NCI-H460 (cell line): ENCODE data around the gene EPS8L1. TPM values are rescaled to one million over a fixed set of nuclear protein-coding genes. Genes with fewer than 3 reads are reported as not detected.
"Not testable (repeated sequence)": the region's sequence is repeated elsewhere in the genome, so short reads cannot be mapped to it uniquely, and the experiment has no call there.

Experiments used
- DNase-seq: peaks from one replicate; pipeline ENCODE4 v3.0.0-alpha.2; 2016; ENCODE audit warnings: low read depth; ENCODE audit errors: extremely low read depth
- total RNA-seq: library from RNA; depleted of rRNA; stranded (reverse); fragments of >200 nt; shearing (Covaris generic); gene quantifications from 2 replicates; pipeline ENCODE4 v1.2.3, GENCODE V29; 2014

The EPS8L1 gene
- total RNA-seq, 1 experiment from 2014 or later: 3.9 TPM

DNA sequence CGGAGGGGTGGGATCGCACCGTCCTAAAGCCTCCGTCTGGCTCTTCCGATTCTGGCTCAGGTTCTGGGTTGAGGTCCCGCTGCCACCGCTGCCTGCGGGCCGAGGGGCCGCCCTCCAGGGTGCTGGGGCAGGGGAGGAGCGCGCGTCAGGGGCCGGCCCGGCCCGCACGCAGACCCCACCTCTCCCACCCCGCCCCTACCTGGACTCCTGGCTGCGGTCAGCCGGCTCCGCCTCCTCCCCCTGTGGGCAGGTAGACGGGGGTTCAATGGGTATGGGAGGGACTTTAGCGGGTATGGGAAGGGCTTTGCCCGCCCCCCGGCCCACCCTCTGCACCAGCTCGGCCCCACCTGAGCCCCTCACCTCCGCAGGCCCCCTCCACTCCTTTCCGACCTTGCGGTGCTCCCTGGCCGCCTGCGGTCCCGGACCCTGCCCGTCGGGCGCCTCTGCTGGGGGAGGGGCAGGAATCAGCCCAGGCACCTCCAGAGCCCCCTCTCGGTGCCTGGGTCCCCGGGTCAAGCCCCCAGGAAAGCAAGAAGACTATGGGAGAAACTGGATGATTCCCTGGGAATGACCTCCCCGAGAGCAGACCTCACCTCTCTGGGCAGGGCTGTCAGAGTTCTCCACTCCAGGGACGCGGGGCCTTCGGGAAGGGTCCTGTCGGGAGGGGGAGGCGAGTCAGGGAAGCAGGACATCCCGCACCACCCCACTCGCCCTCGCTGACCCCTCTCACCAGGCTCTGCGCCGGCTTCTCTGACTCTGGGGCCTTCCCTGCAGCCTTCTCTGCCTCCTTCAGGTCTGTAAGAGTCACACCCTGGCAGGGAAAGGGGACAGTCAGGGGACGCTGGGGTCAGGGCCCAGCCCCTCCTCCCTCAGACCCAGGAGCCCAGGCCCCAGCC is 17.0 kb downstream of the EPS8L1 start:
- DNase-seq: no peak

DNA sequence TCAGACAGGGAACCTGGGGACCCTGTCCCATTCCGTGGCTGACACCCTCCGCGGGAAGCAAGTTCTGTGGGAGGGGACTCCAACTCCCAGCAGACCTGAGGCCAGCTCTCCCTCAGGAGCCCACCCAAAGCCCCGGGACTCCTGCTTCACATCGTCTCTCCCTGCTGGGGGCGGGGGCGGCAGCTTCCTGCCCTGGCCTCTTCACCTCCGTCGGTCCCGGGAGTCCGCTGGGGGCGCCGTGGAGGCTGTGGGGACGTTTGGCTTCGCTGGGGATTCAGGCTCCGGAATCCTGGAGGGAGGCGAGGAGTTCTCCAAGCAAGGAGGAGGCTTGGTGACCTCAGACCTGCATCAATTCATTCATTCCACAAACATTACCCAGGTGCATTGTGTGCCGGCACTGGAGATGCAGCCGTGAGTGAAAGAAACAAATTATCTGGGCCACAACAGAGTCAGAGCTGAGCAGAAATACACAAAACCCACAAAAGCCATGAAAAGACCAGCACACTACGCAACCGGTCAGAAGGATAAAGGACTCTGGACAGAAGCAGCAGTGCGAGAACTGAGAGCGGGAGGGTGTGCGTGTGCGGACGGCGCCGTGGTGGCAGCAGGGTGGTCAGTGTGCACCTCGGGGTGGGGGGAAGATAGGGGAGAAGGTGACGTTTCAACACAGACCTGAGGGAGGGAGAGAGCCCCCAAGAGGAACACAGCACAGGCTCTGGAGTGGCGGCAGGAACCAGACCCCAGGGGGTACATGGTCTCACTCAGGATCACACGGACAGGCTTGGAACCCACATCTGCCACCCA is 19.0 kb downstream of the EPS8L1 start:
- no peak for DNase-seq

DNA sequence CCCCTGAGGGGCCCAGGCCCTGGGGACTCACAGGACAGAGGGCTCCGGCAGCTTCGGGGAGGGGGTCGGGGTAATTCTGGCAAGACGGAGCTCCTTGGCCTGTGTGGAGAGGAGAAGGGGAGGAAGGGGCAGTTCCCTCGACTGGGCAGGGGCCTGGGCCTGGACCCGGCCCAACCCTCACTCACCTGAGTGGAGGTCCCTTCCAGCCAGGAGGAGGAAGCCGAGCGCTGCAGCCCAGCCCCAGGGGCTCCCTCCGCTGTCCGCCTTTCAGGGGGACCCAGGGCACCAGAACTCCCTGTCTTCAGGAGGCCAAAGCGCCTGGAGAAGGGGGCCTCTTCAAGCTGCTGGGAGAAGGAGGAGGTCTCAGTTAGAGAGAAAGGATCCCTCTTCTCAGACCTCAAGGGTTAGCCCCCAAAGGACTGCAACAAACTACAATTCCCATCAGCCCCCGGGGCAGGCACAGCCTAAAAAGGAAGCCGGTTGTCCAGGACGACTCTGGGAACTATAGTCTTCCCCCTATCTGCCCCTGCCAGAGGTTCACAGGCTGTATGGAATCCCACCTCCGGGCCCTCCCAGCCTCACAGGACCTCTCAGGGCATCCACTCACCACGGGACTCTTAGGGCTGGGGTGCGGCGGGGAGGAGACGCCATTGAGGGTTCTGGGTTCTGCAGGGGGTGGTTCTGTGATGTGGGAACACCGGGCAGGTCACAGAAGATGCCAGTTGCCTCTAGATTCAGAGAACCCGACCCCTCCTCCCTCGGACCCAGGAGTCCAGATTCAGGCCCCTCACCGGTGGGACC is 19.8 kb downstream of the EPS8L1 start:
- no peak for DNase-seq

DNA sequence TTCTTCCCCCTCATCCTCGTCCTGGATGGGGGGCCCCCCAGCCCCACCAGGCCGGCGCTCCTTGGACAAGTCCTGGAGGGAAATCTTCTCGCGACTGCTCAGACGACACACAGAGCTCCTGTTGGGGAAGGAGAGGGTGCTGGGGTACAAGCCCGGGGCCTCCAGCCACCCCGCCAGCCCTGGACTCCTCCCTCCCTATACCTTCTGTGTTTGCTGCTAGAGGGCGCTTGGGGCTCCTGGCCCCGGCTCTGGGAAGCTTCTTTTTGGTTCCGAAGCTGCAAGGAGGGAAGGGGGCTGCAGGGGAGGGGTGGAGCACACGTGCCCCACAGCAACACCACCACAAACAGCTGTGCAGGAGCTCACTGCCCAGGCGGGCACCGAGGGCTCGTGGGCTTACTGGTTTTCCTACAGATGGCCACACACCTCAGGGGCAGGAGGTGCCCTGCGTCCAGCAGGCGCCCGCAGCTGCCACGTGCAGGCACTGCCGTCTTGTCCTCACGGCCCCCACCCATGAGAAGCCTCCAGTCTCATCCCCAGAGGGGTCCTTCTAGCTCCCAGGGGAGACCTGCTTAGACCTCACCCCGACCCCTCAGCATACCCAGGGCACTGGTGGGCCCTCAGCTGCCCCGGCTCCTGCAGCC is 20.5 kb downstream of the EPS8L1 start:
- no peak for DNase-seq

DNA sequence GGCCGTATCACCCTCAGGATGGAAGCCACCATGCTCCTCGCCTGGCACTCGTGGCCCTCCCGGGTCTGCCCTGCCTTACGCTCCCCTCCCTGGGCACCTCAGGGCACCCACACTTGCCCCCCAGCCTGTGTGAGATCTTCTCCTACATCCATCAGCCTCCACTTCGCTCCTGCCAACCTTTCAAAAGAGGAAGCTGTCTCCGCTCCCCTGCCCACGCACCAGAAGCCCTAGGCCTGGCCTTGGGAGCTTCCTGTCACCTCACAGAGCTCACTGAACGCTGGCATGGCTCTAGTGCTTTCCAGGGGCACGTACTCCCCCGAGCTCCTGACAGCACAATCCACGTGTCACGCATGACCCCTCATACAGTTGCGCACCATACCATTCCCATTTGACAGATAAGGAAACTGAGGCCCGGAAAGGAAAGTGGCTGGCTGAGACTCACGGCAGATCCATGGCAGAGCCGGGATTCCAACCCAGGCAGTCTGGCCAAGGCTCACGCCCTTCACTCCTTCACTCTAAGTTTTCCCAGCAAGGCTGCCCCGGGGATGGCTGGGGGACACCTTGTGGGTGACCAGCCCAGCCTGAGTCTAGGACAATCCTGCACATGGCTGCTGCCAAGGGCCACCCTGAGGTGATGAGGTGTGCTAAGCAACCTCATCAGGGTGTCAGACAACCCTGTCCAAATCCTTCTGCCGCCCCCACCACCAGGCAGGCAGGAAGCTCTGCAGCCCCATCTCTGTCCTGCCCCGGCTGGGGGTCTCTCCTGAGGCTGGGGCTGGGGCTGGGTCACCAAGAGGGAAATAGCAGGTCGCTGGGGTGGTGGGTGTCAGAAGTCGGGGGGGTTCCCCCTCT is 22.4 kb downstream of the EPS8L1 start:
- no peak for DNase-seq

DNA sequence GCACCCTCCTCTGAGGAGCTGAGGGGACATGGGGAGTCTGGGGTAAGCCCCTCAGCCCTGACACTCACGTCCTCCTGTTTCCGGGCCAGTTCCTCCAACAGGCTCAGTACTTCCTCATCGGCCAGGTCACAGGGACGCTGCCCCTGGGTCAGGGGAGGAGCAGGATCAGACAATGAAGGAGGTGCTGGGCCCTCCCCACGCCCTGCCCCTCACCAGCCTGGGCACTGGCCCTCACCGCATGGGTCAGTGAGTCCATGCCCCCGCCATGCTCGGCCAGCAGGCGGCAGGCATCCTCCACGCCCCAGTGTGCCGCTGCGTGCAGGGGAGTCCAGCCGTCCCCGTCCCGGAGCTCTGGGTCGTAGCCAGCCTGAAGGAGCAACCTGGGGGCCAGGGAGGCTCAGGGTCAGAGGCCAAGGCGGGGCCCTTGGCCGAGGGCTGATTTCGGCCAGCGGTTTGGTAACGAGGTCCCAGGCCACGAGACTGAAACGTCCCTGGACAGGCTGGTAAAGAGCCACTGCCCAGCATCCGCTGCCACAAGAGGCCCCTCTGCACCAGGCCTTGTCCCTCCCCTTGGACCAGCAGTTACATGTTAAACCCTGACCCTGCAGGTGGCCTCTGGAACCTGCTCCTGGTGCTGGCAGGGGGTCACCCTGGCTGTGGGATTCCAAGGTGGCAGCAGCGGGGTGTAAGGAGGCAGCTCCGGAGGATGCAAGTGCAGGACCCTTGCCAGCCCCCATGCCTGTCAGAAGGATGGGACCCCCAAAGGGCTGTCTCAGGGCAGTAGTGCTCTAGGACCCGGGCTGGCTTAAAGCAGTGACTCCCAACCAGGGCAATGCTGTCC is 23.3 kb downstream of the EPS8L1 start:
- no peak for DNase-seq

DNA sequence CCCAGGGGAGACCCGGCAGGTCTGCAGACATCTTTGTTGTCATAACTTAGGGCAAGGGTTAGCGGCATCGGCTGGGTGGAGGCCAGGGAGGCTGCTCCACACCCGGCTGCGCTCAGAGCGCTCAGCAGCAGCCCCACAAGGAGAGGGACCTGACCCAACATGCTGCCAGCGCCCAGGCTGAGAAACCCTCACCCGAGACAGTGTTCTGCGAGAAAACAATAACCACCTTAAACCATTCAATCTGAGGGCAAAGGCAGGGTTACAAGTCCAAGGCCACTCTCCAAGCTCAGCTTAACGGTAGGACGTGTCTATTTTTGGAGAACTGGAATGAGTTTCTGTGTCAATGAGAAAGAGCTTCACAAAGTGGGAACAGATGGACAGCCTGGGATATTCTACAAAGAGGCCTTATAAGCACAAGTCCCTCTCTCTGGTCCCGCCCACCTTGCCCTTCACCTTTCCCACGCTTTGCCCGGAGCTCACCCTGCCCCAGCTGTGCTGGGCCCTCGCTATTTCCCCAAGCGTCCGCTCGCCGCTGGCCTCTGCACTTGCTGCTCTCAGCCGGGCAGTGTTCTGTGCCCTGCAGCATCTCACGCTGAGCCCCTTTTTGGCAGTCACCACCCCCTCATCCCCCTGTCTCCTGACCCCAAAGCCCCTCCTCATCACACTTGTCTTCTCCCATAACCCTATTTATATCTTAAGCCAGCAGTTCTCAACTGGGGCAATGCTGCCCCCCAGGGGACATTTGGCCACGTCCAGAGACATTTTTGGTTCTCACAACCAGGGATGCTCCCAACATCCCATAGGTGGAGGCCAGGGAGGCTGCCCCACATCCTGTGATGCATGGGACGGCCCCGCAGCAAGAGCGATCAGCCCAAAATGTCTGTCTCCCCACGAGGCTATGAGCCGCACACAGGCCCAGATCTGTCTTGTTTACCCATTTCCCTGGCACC is 24.2 kb downstream of the EPS8L1 start:
- DNase-seq: no peak

DNA sequence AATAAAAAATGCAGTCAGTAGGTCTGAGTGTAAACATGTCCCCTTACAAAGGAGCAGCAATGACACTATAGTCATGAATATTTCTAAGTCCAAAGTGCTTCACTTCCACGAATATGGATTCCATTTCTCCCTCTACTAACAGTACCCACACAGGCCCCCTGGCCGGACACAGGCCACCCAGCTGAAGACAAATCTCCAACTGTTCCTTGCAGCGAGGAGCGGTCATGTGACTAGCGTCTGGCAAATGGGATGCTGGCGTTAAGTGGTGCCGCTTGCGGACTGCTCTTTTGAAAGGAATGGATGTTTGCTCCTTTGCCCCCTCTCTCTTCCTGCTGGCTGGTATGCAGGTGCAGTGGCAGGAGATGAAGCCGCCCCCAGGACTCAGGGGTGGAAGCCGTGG is 25.6 kb downstream of the EPS8L1 start:
- no peak for DNase-seq

DNA sequence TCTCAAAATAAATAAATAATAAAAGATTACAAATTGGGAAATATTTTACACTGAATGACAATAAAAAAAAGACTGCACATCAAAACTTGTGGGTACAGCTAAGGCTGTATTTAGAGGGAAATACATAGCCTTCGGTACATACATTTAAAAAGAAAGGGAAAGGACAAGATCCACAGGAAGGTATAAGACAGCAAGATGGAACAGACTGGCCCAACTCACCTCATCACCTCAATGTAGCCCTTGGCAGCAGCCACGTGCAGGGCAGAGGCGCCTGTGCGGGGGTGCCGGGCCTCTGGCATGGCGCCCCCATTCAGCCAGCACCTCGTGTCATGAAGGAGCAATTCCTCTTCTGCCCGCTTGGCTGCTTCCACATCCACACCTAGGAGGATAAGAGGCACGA is 27.5 kb downstream of the EPS8L1 start:
- DNase-seq: no peak

DNA sequence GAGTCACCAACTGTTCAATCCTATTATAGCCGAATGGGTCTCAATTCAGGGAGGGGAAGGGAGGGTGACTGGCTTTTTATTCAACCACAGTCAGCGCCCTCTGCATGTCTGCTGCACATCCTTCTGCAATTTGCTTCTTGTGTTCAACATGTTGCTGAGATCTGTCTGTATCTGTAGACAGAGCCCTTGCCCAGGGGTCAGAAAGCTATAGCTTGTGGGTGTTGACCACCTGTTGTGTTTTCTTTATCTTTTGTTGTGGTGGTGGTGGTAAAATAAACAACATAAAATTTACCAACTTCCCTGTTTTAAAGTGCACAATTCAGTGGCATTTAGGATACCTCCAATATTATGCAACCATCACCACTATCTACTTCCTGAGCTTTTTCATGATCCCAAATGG is 29.6 kb downstream of the EPS8L1 start:
- no peak for DNase-seq

DNA sequence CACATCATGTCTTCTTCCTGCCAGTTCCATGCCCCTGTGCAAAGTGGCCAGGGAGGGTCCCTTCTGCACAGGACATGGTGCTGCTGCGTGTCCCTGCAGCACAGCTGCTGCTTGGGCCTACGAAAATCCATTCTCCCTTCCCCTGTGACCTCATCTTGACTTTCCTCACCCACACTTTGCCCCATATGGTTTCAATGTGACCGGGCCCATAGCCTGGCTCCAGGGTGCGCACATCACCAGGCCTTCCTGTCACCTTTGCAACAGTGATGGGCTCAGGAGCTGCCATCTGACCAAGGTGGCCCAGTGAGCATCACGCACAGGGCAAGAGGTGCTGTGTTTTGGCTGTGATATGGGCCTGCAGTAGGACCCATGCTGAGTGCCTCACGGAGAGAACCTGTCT is 30.9 kb downstream of the EPS8L1 start:
- DNase-seq: no peak

DNA sequence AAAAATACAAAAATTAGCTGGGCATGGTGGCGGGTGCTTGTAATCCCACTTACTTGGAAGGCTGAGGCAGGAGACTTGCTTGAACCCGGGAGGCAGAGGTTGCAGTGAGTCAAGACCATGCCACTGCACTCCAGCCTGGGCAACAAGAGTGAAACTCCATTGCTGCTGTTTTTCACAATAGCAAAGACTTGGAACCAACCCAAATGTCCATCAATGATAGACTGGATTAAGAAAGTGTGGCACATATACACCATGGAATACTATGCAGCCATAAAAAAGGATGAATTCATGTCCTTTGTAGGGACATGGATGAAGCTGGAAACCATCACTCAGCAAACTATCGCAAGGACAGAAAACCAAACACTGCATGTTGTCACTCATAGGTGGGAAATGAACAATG is 31.6 kb downstream of the EPS8L1 start:
- not testable (repeated sequence) for DNase-seq

DNA sequence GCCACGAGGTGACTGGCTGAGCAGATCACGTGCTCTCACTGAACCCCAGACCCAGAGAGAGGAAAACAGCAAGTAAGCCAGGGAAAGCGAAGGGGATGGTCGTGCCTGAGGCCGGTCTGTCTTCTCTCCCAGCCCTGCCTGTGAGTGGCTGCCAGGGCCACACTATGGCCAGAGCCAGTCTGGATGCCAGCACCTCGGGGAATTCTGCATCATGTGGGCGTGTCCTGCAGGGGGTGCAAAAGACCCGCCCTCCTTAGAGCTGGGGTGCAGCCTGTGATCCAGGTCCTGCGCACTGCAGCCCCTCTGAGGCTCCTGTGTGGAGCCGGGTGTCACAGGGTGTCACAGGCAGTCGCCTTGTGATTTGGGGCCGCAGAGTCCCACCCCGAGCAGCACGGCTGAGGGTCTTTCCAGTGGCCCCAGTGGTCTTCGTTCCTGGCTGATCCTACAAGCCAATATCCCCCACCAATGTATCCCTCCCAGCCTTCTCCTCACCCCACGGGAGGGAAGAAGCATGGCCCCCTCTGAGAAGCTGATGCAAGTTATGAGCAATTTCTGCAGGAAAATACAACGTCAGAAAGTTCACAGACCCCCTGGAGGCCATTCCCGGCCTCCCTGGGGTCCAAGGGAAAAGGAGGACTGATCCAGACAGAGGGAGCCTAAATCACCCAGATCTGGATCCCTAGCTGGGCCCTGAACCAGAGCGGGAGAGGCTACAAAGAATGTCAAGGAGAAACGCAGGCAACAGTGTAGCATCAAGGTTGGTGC is 34.0 kb downstream of the EPS8L1 start:
- no peak for DNase-seq

DNA sequence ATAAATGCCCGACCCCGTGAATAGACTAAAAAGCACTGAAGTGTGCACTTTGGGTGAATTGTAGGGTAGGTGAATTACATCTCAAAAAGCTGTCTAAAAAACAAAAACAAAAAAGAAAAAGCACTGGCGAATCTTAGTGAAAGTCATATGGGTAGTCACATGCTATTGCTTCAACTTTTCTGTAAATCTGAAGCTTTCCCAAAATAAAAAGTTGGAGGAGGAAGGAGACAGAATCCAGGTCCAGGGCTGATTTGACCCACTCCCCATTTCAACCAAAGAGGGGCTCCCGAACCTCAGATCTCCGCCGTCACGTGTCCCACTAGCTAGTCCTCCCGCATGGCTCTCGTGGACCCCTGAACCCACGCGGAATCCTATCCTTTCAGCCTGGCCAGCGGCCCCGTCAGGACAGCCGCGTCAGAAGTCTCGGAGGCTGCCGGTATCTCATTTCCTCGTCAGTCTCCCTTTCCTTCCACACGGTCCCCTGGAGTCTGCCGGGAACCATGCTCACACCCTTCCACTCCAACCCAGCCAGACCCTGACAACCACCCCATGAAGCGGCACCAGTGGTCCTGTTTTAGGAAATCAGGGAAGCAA is 35.7 kb downstream of the EPS8L1 start:
- no peak for DNase-seq

DNA sequence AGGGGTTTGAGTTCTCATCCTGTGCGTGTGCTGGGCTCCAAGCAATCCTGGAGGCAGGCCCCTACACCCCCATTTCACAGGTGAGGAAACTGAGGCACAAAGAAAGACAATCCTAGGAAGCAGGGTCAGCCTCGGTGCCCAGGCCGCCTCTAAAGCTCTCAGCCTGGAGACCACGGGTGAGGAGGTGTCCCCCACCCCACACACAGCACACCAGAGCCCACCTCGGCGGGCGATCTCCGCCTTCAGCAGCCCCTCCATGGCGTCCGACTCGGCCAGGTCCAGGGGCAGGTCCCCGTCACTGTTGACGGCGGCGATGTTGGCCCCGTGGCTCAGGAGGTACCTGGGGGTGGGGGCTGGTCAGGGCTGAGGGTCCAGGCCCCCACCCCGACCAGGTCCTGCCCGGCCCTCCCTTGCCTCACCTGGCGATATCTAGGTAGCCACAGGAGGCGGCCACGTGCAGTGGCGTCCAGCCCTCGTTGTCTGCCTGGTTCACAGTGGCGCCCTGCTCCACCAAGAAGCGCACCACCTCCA is 36.6 kb downstream of the EPS8L1 start:
- DNase-seq: no peak
